GM19455 (cell line): ENCODE data around the gene GFOD1.
"Not testable (repeated sequence)": the region's sequence is repeated elsewhere in the genome, so short reads cannot be mapped to it uniquely, and the experiment has no call there.

ENCODE experiments used
- ATAC-seq: cut with Tn5 transposase; IDR thresholded peaks from one replicate; pipeline ENCODE4 v1.9.1; 2021; ENCODE audit not compliant: unreplicated experiment

The GFOD1 gene

GRCh38 chr6:13445744-13446115, 41.7 kb downstream of the GFOD1 start:
- no peak for ATAC-seq

GRCh38 chr6:13445005-13445743, 42.2 kb downstream of the GFOD1 start:
- no peak for ATAC-seq

- ATAC-seq, result no peak
These were observed 42.8 kb downstream of the GFOD1 start for GRCh38 chr6:13444604-13445003.

GRCh38 chr6:13443978-13444377, 43.4 kb downstream of the GFOD1 start:
- ATAC-seq, result not testable (repeated sequence)

GRCh38 chr6:13441778-13442177, 45.6 kb downstream of the GFOD1 start:
- ATAC-seq, result no peak

GRCh38 chr6:13439644-13440043, 47.8 kb downstream of the GFOD1 start:
- no peak for ATAC-seq

GRCh38 chr6:13438126-13438525, 49.3 kb downstream of the GFOD1 start:
- no peak for ATAC-seq

- no peak for ATAC-seq
These were observed 50.0 kb downstream of the GFOD1 start for GRCh38 chr6:13437218-13437996.

- ATAC-seq, result no peak
These were observed 50.8 kb downstream of the GFOD1 start for GRCh38 chr6:13436399-13437217.

GRCh38 chr6:13435477-13436246, 51.7 kb downstream of the GFOD1 start:
- no peak for ATAC-seq

- no peak for ATAC-seq
These were observed 52.6 kb downstream of the GFOD1 start for GRCh38 chr6:13434777-13435176.

GRCh38 chr6:13434135-13434775, 53.1 kb downstream of the GFOD1 start:
- ATAC-seq, result not testable (repeated sequence)

GRCh38 chr6:13433709-13434121, 53.7 kb downstream of the GFOD1 start:
- no peak for ATAC-seq

- no peak for ATAC-seq
These were observed 54.7 kb downstream of the GFOD1 start for GRCh38 chr6:13432526-13433184.

- no peak for ATAC-seq
These were observed 55.4 kb downstream of the GFOD1 start for GRCh38 chr6:13431861-13432465.

GRCh38 chr6:13431059-13431656, 56.2 kb downstream of the GFOD1 start:
- no peak for ATAC-seq

- no peak for ATAC-seq
These were observed 58.0 kb downstream of the GFOD1 start for GRCh38 chr6:13429406-13429753.

- peak; percentile 15 for ATAC-seq
These were observed 58.6 kb downstream of the GFOD1 start for GRCh38 chr6:13428583-13429405.
